ENCODE results near the gene ANKRD13D.

Gene ANKRD13D

DNA sequence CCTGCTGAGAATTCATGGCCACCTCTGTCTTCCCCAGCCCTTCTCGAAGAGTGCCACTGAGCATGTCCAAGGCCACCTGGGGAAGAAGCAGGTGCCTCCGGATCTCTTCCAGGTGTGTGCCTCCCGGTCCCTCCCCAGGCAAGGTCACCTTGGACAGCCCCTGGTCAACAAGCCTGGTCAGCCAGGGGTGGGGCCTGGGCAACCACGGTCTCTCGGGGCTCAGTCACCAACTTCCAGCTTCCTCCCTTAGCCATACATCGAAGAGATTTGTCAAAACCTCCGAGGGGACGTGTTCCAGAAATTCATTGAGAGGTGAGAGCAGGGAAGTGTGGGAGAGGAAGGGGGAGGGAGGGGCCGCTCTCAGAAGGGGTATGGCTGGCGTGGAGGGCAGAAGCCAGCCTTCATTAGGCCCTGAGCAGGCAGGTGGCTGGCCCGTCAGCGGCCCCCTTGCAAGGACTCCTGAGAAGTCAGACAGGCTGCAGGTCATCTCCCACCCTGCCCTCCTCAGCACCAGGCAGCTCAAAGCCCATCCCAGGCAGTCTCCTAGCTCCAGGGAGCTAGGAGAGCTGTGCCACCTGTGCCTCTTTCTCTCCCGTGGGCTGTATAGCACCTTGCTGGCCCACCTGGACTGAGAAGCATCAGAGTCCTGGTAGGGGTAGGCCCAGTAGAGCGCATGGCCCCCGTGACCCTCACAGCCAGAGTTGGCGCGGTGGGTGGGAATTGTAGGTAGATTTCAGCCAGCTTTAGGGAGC is 9.3 kb upstream of the ANKRD13D start:
- no peak overlapping the region for H3K9ac ChIP-seq (ENCODE audit: low read depth, low read length)
- peaks cover 48% of the 10 kb centered on the region for H3K36me3 ChIP-seq (ENCODE audit: control insufficient read depth, insufficient read depth, low read length)
- no peak overlapping the region for H3K4me3 ChIP-seq (ENCODE audit: low read depth, low read length)

DNA sequence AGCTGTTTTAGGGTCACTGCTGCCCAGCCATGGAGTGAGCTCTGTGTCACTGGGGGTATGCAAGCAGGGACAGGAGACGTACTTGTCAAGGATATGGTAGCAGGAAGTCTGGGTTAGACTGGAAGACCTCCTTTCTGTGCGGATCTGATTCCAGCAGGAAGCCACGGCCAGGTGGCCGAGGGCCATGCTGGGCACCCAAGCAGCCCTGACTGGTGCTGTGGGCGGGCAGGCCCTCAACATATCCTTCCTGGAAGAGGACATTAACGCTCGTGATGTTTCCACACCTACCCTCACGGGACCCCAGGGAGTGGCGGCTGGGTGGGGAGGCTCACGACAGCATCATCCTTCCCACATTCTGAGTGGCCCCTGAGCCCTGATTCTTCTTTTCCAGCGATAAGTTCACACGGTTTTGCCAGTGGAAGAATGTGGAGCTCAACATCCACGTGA is 8.7 kb upstream of the ANKRD13D start:
- H3K36me3 ChIP-seq (ENCODE audit: control insufficient read depth, insufficient read depth, low read length): peaks cover 53% of the 10 kb centered on the region
- H3K4me3 ChIP-seq (ENCODE audit: low read depth, low read length): no peak overlapping the region
- H3K4me1 ChIP-seq (ENCODE audit: control insufficient read depth, insufficient read depth, low read length): no peaks in the 10 kb centered on the region
- no peak overlapping the region for H3K9ac ChIP-seq (ENCODE audit: low read depth, low read length)
- H3K27me3 ChIP-seq (ENCODE audit: control insufficient read depth, insufficient read depth, low read length): no peaks in the 10 kb centered on the region
- H3K9me3 ChIP-seq (ENCODE audit: control insufficient read depth, insufficient read depth, low read length): no peaks in the 10 kb centered on the region

More for the DNA sequence above, 9.3 kb upstream of the ANKRD13D start:
- no peaks in the 10 kb centered on the region for H3K9me3 ChIP-seq (ENCODE audit: control insufficient read depth, insufficient read depth, low read length)
- H3K27me3 ChIP-seq (ENCODE audit: control insufficient read depth, insufficient read depth, low read length): no peaks in the 10 kb centered on the region
- H3K4me1 ChIP-seq (ENCODE audit: control insufficient read depth, insufficient read depth, low read length): no peaks in the 10 kb centered on the region

- no peak overlapping the region for H3K4me3 ChIP-seq (ENCODE audit: low read depth, low read length)
- H3K9me3 ChIP-seq (ENCODE audit: control insufficient read depth, insufficient read depth, low read length): no peaks in the 10 kb centered on the region
- H3K36me3 ChIP-seq (ENCODE audit: control insufficient read depth, insufficient read depth, low read length): peaks cover 59% of the 10 kb centered on the region
- no peaks in the 10 kb centered on the region for H3K27me3 ChIP-seq (ENCODE audit: control insufficient read depth, insufficient read depth, low read length)
- H3K4me1 ChIP-seq (ENCODE audit: control insufficient read depth, insufficient read depth, low read length): no peaks in the 10 kb centered on the region
- H3K9ac ChIP-seq (ENCODE audit: low read depth, low read length): no peak overlapping the region
Observed at GRCh38 chr11:67280788-67281551, 8.1 kb upstream of the ANKRD13D start.

DNA sequence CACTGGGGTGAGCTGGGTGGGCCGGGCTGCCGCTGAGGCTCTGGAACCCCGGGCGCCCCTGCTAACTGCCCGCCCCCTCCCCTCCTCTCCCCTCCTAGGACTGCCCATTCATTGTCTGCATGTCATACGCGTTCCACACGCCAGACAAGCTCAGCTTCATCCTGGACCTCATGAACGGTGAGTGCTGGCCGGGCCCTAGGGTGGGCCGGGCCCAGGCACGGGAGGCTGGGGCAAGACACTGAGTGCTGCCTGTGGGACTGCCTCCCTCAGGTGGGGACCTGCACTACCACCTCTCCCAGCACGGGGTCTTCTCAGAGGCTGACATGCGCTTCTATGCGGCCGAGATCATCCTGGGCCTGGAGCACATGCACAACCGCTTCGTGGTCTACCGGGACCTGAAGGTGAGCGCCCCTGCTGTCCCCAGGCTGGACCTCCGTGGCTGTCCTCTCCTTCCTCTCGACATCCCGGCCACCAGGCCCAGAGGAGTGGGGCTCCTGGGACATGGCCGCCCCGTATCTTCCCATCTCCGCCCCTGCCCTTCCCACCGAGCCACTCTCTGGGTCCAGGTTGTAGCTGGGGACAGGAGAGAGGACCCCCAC is 7.5 kb upstream of the ANKRD13D start:
- Histone ChIP-seq H3K27me3 (ENCODE audit: control insufficient read depth, insufficient read depth, low read length) (no peaks in the 10 kb centered on the region), H3K4me1 (ENCODE audit: control insufficient read depth, insufficient read depth, low read length) (no peaks in the 10 kb centered on the region), H3K36me3 (ENCODE audit: control insufficient read depth, insufficient read depth, low read length) (peaks cover 65% of the 10 kb centered on the region)

DNA sequence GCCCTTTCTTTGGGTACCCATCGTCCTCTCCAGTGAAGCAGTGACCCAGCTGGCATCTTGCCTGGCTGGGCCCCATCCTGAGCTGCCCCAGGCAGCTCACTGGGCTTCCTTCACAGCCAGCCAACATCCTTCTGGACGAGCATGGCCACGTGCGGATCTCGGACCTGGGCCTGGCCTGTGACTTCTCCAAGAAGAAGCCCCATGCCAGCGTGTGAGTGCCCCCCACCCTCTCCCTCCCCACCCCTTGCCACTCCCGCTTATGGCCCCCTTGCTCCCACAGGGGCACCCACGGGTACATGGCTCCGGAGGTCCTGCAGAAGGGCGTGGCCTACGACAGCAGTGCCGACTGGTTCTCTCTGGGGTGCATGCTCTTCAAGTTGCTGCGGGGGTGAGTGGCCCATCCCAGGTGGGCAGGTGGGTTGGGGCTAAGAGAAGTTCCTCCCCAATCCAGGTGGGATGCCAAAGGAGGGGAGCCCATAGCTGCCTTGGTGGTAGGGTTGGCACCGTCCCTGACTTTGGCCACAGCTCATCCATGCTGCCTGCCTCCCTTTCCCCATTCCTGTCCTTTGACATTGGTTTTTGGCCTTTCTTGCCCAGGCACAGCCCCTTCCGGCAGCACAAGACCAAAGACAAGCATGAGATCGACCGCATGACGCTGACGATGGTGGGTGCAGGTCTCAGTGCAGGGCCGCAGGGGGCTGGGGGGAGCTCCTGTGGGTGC is 6.8 kb upstream of the ANKRD13D start:
- H3K4me1 ChIP-seq (ENCODE audit: control insufficient read depth, insufficient read depth, low read length): no peaks in the 10 kb centered on the region
- no peak overlapping the region for H3K9ac ChIP-seq (ENCODE audit: low read depth, low read length)
- no peaks in the 10 kb centered on the region for H3K9me3 ChIP-seq (ENCODE audit: control insufficient read depth, insufficient read depth, low read length)
- H3K4me3 ChIP-seq (ENCODE audit: low read depth, low read length): no peak overlapping the region
- H3K27me3 ChIP-seq (ENCODE audit: control insufficient read depth, insufficient read depth, low read length): no peaks in the 10 kb centered on the region
- peaks cover 68% of the 10 kb centered on the region for H3K36me3 ChIP-seq (ENCODE audit: control insufficient read depth, insufficient read depth, low read length)

More for the DNA sequence above, 7.5 kb upstream of the ANKRD13D start:
- H3K9ac ChIP-seq (ENCODE audit: low read depth, low read length): no peak overlapping the region
- H3K9me3 ChIP-seq (ENCODE audit: control insufficient read depth, insufficient read depth, low read length): no peaks in the 10 kb centered on the region
- no peak overlapping the region for H3K4me3 ChIP-seq (ENCODE audit: low read depth, low read length)

- Histone ChIP-seq H3K9ac (ENCODE audit: low read depth, low read length) (no peak overlapping the region), H3K27me3 (ENCODE audit: control insufficient read depth, insufficient read depth, low read length) (no peaks in the 10 kb centered on the region), H3K4me3 (ENCODE audit: low read depth, low read length) (no peak overlapping the region), H3K36me3 (ENCODE audit: control insufficient read depth, insufficient read depth, low read length) (peaks cover 68% of the 10 kb centered on the region), H3K9me3 (ENCODE audit: control insufficient read depth, insufficient read depth, low read length) (no peaks in the 10 kb centered on the region), H3K4me1 (ENCODE audit: control insufficient read depth, insufficient read depth, low read length) (no peaks in the 10 kb centered on the region)
Observed at GRCh38 chr11:67282876-67283371, 6.2 kb upstream of the ANKRD13D start.

DNA sequence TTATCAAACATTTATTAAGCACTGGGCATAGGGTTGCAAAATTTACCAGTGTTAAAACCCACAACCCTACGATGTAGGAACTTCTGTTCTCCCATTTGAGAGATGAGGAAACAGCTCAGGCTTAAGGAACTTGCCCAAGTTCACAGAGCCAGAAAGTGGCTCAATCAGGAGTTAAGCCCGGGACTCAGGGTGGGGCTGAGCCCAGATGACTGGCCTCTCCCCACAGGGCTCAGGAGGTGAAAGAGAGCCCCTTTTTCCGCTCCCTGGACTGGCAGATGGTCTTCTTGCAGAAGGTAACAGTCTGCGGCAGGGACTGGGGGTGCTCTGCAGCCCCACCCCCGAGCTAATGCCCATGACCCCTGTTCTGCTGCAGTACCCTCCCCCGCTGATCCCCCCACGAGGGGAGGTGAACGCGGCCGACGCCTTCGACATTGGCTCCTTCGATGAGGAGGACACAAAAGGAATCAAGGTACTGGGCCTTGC is 5.6 kb upstream of the ANKRD13D start:
- peaks cover 66% of the 10 kb centered on the region for H3K36me3 ChIP-seq (ENCODE audit: control insufficient read depth, insufficient read depth, low read length)

GRCh38 chr11:67284811-67285540 is 4.1 kb upstream of the ANKRD13D start:
- Histone ChIP-seq H3K9ac (ENCODE audit: low read depth, low read length) (no peak overlapping the region), H3K4me3 (ENCODE audit: low read depth, low read length) (no peak overlapping the region), H3K9me3 (ENCODE audit: control insufficient read depth, insufficient read depth, low read length) (no peaks in the 10 kb centered on the region), H3K4me1 (ENCODE audit: control insufficient read depth, insufficient read depth, low read length) (no peaks in the 10 kb centered on the region), H3K36me3 (ENCODE audit: control insufficient read depth, insufficient read depth, low read length) (peaks cover 58% of the 10 kb centered on the region), H3K27me3 (ENCODE audit: control insufficient read depth, insufficient read depth, low read length) (no peaks in the 10 kb centered on the region)

More for the DNA sequence above, 5.6 kb upstream of the ANKRD13D start:
- no peak overlapping the region for H3K4me3 ChIP-seq (ENCODE audit: low read depth, low read length)
- no peaks in the 10 kb centered on the region for H3K27me3 ChIP-seq (ENCODE audit: control insufficient read depth, insufficient read depth, low read length)
- no peaks in the 10 kb centered on the region for H3K4me1 ChIP-seq (ENCODE audit: control insufficient read depth, insufficient read depth, low read length)
- H3K9ac ChIP-seq (ENCODE audit: low read depth, low read length): no peak overlapping the region
- H3K9me3 ChIP-seq (ENCODE audit: control insufficient read depth, insufficient read depth, low read length): no peaks in the 10 kb centered on the region

DNA sequence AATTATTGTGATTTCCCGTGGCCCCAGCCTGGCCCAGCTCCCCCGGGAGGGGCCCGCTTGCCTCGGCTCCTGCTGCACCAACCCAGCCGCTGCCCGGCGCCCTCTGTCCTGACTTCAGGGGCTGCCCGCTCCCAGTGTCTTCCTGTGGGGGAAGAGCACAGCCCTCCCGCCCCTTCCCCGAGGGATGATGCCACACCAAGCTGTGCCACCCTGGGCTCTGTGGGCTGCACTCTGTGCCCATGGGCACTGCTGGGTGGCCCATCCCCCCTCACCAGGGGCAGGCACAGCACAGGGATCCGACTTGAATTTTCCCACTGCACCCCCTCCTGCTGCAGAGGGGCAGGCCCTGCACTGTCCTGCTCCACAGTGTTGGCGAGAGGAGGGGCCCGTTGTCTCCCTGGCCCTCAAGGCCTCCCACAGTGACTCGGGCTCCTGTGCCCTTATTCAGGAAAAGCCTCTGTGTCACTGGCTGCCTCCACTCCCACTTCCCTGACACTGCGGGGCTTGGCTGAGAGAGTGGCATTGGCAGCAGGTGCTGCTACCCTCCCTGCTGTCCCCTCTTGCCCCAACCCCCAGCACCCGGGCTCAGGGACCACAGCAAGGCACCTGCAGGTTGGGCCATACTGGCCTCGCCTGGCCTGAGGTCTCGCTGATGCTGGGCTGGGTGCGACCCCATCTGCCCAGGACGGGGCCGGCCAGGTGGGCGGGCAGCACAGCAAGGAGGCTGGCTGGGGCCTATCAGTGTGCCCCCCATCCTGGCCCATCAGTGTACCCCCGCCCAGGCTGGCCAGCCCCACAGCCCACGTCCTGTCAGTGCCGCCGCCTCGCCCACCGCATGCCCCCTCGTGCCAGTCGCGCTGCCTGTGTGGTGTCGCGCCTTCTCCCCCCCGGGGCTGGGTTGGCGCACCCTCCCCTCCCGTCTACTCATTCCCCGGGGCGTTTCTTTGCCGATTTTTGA is 3.3 kb upstream of the ANKRD13D start:
- Histone ChIP-seq H3K4me3 (ENCODE audit: low read depth, low read length) (no peak overlapping the region), H3K27me3 (ENCODE audit: control insufficient read depth, insufficient read depth, low read length) (no peaks in the 10 kb centered on the region), H3K4me1 (ENCODE audit: control insufficient read depth, insufficient read depth, low read length) (no peaks in the 10 kb centered on the region), H3K9ac (ENCODE audit: low read depth, low read length) (no peak overlapping the region), H3K9me3 (ENCODE audit: control insufficient read depth, insufficient read depth, low read length) (no peaks in the 10 kb centered on the region), H3K36me3 (ENCODE audit: control insufficient read depth, insufficient read depth, low read length) (peaks cover 57% of the 10 kb centered on the region)
